ENCODE results near the gene TRAPPC12.

The TRAPPC12 gene

GRCh38 chr2:3430172-3430571, 50.7 kb downstream of the TRAPPC12 start:
- TF ChIP-seq GATA2 (IDR thresholded peaks at IDR 0.05; ENCODE audit: low read depth, low read length) (no peak), GATA3 (IDR thresholded peaks at IDR 0.05; ENCODE audit: low read depth, low read length) (no peak)

GRCh38 chr2:3430740-3431490, 51.4 kb downstream of the TRAPPC12 start:
- peak; percentile 98 for TF ChIP-seq GATA2 (IDR thresholded peaks at IDR 0.05; ENCODE audit: low read depth, low read length)
- peak; percentile 77 for TF ChIP-seq GATA3 (IDR thresholded peaks at IDR 0.05; ENCODE audit: low read depth, low read length)

- TF ChIP-seq GATA3 (IDR thresholded peaks at IDR 0.05; ENCODE audit: low read depth, low read length) = no peak
- TF ChIP-seq GATA2 (IDR thresholded peaks at IDR 0.05; ENCODE audit: low read depth, low read length) = no peak
Observed at GRCh38 chr2:3432067-3432466, 52.6 kb downstream of the TRAPPC12 start.

- TF ChIP-seq GATA3 (IDR thresholded peaks at IDR 0.05; ENCODE audit: low read depth, low read length) (no peak), GATA2 (IDR thresholded peaks at IDR 0.05; ENCODE audit: low read depth, low read length) (no peak)
Observed at GRCh38 chr2:3432693-3433338, 53.3 kb downstream of the TRAPPC12 start.

DNA sequence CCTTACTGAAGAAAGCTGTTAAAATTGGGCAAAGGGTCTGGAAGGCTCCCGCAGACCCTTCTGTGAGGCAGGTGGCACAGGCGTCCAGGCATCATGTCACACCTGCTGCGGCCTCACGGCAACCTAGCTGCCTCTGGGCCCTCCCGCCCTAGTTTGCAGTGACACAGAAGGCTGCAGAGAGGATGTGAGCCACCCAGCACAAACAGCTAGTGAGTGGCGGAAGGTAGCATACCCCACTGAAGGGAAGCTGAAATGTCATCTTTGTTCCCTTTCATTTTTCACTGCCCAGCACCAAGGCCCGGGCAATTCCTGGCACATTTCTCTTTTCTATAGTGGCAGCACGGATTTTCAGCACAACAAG, 53.8 kb downstream of the TRAPPC12 start:
- TF ChIP-seq GATA3 (IDR thresholded peaks at IDR 0.05; ENCODE audit: low read depth, low read length) (no peak), GATA2 (IDR thresholded peaks at IDR 0.05; ENCODE audit: low read depth, low read length) (no peak)

DNA sequence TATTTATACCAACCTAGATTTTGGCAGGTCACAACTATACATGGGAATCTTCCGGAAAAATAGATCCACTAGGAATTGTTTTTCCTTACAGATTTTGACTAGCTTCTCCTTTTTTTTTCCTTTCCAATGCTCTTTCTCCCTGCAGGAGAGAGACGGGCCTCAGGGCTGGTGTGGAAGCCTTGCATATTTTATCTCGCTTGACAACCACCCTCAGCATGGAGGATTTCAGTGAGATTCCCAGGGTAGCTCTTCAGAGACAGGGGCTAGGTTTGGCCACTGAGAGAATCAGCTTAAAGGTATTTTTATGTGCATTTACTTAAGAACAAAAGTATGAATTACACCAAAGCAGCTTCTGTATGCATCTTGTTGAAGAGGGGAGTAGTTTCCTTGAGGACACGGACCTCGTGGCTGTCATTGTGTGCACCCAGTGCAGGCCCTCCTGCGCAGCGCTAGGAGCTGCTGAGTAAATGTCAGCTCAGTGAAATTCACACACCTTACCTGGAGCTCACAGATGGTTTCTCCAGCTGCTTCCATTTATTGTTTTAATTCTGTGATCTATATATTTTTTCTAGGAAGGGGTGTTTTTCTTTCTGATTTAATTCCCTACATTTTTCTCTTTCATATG, 54.4 kb downstream of the TRAPPC12 start:
- TF ChIP-seq GATA3 (IDR thresholded peaks at IDR 0.05; ENCODE audit: low read depth, low read length) (no peak), GATA2 (IDR thresholded peaks at IDR 0.05; ENCODE audit: low read depth, low read length) (no peak)

GRCh38 chr2:3434654-3435053, 55.2 kb downstream of the TRAPPC12 start:
- no peak for TF ChIP-seq GATA2 (IDR thresholded peaks at IDR 0.05; ENCODE audit: low read depth, low read length)
- TF ChIP-seq GATA3 (IDR thresholded peaks at IDR 0.05; ENCODE audit: low read depth, low read length) = no peak

- TF ChIP-seq GATA2 (IDR thresholded peaks at IDR 0.05; ENCODE audit: low read depth, low read length) = no peak
- TF ChIP-seq GATA3 (IDR thresholded peaks at IDR 0.05; ENCODE audit: low read depth, low read length) = no peak
Observed at GRCh38 chr2:3435445-3435844, 56.0 kb downstream of the TRAPPC12 start.

- TF ChIP-seq GATA3 (IDR thresholded peaks at IDR 0.05; ENCODE audit: low read depth, low read length) = no peak
- no peak for TF ChIP-seq GATA2 (IDR thresholded peaks at IDR 0.05; ENCODE audit: low read depth, low read length)
Observed at GRCh38 chr2:3440477-3440876, 61.0 kb downstream of the TRAPPC12 start.

DNA sequence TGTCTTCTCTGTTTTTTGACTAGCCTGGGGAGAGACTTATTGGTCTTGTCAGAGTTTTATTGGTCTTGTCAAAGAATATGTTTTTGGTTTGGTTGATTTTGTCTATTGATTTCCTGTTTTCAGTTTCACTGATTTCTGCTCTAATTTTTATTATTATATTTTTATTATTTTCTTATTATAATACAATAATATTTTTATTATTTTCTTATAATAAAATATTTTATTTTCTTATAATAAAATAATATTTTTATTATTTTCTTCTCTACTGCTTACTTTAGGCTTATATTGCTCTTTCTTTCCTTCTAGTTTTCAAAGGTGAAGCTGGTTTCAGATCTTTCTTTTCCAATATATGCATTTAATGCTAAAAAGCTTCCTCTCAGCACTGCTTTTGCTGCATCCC, 62.0 kb downstream of the TRAPPC12 start:
- TF ChIP-seq GATA3 (IDR thresholded peaks at IDR 0.05; ENCODE audit: low read depth, low read length) = no peak
- TF ChIP-seq GATA2 (IDR thresholded peaks at IDR 0.05; ENCODE audit: low read depth, low read length) = no peak

- TF ChIP-seq GATA2 (IDR thresholded peaks at IDR 0.05; ENCODE audit: low read depth, low read length) = no peak
- no peak for TF ChIP-seq GATA3 (IDR thresholded peaks at IDR 0.05; ENCODE audit: low read depth, low read length)
Observed at GRCh38 chr2:3442185-3442584, 62.7 kb downstream of the TRAPPC12 start.

DNA sequence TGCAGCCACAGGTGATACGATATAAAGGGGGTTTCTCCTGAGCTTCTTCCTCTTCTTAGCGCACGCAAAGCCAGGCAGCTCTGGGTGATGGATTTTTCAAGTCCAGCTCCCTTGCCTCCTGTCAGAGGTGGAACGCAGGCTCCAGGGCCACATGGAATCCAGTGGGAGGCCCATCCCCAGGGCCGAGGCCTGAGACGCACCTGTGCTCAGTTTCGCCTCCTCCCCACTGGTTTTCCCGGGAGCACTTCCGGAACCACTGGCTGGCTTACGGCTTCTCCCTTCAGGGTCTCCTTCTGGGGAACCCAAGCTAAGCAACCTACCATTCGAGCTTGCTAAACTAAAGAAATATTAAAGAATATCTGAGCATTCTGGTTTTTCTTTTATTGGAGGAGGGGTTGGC, 63.6 kb downstream of the TRAPPC12 start:
- no peak for TF ChIP-seq GATA3 (IDR thresholded peaks at IDR 0.05; ENCODE audit: low read depth, low read length)

- TF ChIP-seq GATA2 (IDR thresholded peaks at IDR 0.05; ENCODE audit: low read depth, low read length) = no peak
- no peak for TF ChIP-seq GATA3 (IDR thresholded peaks at IDR 0.05; ENCODE audit: low read depth, low read length)
Observed at GRCh38 chr2:3443506-3444084, 64.1 kb downstream of the TRAPPC12 start.

- TF ChIP-seq GATA2 (IDR thresholded peaks at IDR 0.05; ENCODE audit: low read depth, low read length) (no peak), GATA3 (IDR thresholded peaks at IDR 0.05; ENCODE audit: low read depth, low read length) (no peak)
Observed at GRCh38 chr2:3445891-3446290, 66.4 kb downstream of the TRAPPC12 start.

DNA sequence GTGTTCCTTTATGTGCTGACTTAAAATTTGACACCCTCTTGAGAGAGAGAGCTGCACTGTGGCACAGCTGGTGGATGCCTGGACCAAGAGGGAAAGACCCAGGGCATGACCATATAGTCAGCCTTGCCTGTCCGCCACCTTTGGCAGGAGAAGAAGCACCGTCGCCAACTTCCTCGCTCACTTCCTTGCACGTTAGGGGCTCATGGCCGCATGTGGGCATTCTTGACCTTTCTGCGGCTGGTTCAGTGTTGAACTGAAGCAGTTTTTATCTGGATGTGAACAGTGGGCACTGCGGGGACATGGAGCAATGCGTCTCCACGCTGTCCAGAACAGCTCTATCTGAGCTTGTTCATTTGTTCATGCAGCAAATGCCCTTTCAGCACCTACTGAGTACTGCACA, 66.9 kb downstream of the TRAPPC12 start:
- no peak for TF ChIP-seq GATA2 (IDR thresholded peaks at IDR 0.05; ENCODE audit: low read depth, low read length)
- TF ChIP-seq GATA3 (IDR thresholded peaks at IDR 0.05; ENCODE audit: low read depth, low read length) = no peak

Data from SH-SY5Y (cell line).